HG03060 (cell line): ENCODE results near the gene MAPK1IP1L.
"Not testable (repeated sequence)": the region's sequence is repeated elsewhere in the genome, so short reads cannot be mapped to it uniquely, and the experiment has no call there.

Experiments used
- ATAC-seq: cut with Tn5 transposase; IDR thresholded peaks from one replicate; pipeline ENCODE4 v1.9.1; 2021; ENCODE audit warnings: low read depth, moderate number of reproducible peaks; ENCODE audit not compliant: unreplicated experiment

Gene MAPK1IP1L

GRCh38 chr14:55053500-55053899 is 2.1 kb downstream of the MAPK1IP1L start:
- ATAC-seq, result no peak

- ATAC-seq, result no peak
Measured at GRCh38 chr14:55054098-55054497, 2.7 kb downstream of the MAPK1IP1L start.

GRCh38 chr14:55057919-55058318 is 6.5 kb downstream of the MAPK1IP1L start:
- ATAC-seq, result no peak

- ATAC-seq, result no peak
Measured at GRCh38 chr14:55059333-55059732, 7.9 kb downstream of the MAPK1IP1L start.

GRCh38 chr14:55062517-55063351 is 11.3 kb downstream of the MAPK1IP1L start:
- no peak for ATAC-seq

- not testable (repeated sequence) for ATAC-seq
Measured at GRCh38 chr14:55064896-55065295, 13.4 kb downstream of the MAPK1IP1L start.

GRCh38 chr14:55065411-55065810 is 14.0 kb downstream of the MAPK1IP1L start:
- ATAC-seq, result no peak

GRCh38 chr14:55066223-55066622 is 14.8 kb downstream of the MAPK1IP1L start:
- ATAC-seq, result no peak

- ATAC-seq, result no peak
Measured at GRCh38 chr14:55070981-55071411, 19.5 kb downstream of the MAPK1IP1L start.

- peak; percentile 48 for ATAC-seq
Measured at GRCh38 chr14:55071870-55072640, 20.6 kb downstream of the MAPK1IP1L start.

GRCh38 chr14:55073856-55074255 is 22.4 kb downstream of the MAPK1IP1L start:
- ATAC-seq, result no peak

GRCh38 chr14:55074662-55075061 is 23.2 kb downstream of the MAPK1IP1L start:
- ATAC-seq, result no peak

GRCh38 chr14:55075628-55076175 is 24.3 kb downstream of the MAPK1IP1L start:
- no peak for ATAC-seq

- no peak for ATAC-seq
Measured at GRCh38 chr14:55077170-55078151, 26.0 kb downstream of the MAPK1IP1L start.

GRCh38 chr14:55079961-55080360 is 28.5 kb downstream of the MAPK1IP1L start:
- not testable (repeated sequence) for ATAC-seq

- ATAC-seq, result no peak
Measured at GRCh38 chr14:55084401-55085059, 33.1 kb downstream of the MAPK1IP1L start.

- ATAC-seq, result no peak
Measured at GRCh38 chr14:55085060-55085660, 33.7 kb downstream of the MAPK1IP1L start.

GRCh38 chr14:55086938-55087337 is 35.5 kb downstream of the MAPK1IP1L start:
- ATAC-seq, result no peak

GRCh38 chr14:55088356-55088755 is 36.9 kb downstream of the MAPK1IP1L start:
- ATAC-seq, result no peak
